Kasumi-1 (cell line): ENCODE results near the gene ATP6V0C.
"Not testable (repeated sequence)": the region's sequence is repeated elsewhere in the genome, so short reads cannot be mapped to it uniquely, and the experiment has no call there.

Experiments
- DNase-seq, 2 experiments: peaks; one replicate each; lab custom pipeline; 2025; lab: John Stamatoyannopoulos, UW

The ATP6V0C gene

GRCh38 chr16:2550283-2550878 is 36.6 kb downstream of the ATP6V0C start:
- DNase-seq, result not testable (repeated sequence)

DNA sequence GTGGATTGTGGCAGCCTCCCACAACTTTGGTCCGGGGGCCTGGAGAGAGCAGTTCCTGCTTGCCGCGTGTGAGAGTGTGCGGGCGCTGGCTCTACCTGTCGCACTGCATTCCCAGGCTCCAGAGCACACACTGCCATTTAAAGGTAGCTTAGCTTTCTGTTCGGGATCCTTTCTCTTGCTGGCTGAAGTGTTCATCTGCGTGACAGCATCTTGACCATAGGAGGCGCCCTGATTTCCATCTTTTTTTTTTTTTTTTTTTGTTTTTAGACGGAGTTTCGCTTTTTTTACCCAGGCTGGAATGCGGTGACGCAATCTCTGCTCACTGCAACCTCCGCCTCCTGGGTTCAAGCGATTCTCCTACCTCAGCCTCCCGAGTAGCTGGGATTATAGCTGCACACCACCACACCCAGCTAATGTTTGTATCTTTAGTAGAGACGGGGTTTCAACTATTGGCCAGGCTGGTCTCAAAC is 37.7 kb downstream of the ATP6V0C start:
- not testable (repeated sequence) for DNase-seq

- DNase-seq, result not testable (repeated sequence)
Observed at GRCh38 chr16:2554709-2555425, 41.1 kb downstream of the ATP6V0C start.

DNA sequence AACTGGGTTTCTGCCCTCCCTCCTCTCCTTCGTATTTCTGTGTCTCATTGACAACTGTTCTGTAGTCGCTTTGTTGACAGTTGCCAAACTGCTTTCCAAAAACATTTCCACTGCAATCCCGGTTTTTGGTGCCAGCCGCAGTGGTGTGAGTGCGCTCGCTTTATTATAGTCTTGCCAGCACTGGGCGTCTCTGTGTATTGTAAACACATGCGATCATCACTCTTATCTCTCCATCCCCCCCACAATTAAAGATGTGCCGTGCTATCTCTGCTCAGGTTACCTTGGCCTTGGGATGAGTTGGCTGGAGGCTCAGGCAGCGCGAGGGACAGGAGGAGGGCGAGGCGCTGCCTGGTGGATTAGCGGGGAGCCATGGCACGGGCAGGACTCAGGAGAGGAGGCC is 43.4 kb downstream of the ATP6V0C start:
- not testable (repeated sequence) for DNase-seq

GRCh38 chr16:2560131-2560797 is 46.5 kb downstream of the ATP6V0C start:
- DNase-seq, result not testable (repeated sequence)

GRCh38 chr16:2560798-2561133 is 47.0 kb downstream of the ATP6V0C start:
- not testable (repeated sequence) for DNase-seq

DNA sequence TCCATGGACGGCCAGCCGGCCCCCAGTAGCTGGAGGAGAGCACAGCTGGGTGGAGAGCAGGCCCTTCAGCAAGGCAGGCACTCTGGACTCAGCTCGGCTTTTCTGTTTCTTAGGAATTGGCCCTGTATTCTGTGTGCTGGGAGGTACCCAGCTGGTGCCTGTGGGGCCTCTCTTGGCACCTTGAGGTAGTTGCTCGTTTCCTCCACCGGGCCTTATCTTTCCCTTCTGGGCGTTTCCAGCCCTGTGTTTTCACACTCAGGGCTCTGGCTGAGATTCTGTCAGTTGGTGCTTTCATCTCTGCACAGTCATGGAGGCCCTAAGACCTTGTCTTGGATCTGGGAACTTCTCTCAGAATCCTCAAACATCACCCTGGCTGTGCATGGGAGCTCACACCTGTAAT is 53.8 kb downstream of the ATP6V0C start:
- DNase-seq, result not testable (repeated sequence)

DNA sequence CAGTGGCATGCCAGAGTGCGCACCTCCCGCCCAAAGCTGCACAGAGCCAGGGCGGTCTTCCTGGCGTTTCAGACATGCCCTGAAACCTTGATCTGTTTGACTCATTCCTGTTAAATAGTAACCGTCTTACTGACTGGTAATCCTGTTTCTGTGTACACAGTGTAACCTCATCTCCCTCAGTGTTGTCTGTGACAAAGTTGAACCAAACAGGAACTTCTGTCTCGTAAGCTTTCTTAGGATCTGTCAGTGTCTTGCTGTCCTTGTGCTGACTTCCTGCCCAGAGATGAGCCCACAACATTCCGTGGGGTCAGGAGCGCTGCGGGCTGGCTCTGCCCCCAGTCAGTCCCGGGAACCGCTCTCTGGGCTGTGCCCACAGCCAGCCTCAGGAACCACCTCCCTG is 54.8 kb downstream of the ATP6V0C start:
- not testable (repeated sequence) for DNase-seq
